Measurements from ENCODE around the gene GET3.

Gene GET3

DNA sequence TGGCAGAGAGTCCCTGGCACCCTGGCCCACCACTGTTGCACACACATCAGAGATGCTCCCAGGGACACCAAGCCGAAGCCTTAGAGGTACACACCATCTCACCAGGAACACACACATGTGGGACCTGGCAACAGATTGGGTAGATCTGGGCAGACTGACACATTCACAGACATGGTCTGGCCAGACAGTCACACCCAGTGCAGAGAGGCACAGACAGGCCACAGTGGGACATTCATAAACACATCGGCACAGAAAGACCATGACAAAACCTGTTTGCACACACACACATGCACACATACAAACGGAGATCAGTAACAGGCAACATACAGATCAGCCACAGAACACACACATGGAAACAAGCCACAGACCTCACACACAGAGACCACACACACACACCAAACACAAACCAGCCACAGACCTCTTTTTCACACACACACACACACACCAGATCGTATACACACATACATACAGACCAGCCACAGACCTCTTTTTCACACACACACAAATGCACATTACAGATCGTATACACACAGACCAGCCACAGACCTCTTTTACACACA, 47.7 kb downstream of the GET3 start:
- no peaks in the 10 kb centered on the region for H3K9me3 ChIP-seq (ENCODE audit: control insufficient read depth, insufficient read depth, low read length)
- no peaks in the 10 kb centered on the region for H3K36me3 ChIP-seq (ENCODE audit: control insufficient read depth, insufficient read depth, low read length)
- no peak overlapping the region for H3K9ac ChIP-seq (ENCODE audit: low read depth, low read length)
- peaks cover 11% of the 10 kb centered on the region for H3K4me1 ChIP-seq (ENCODE audit: control insufficient read depth, insufficient read depth, low read length)
- no peak overlapping the region for H3K4me3 ChIP-seq (ENCODE audit: low read depth, low read length)
- no peaks in the 10 kb centered on the region for H3K27me3 ChIP-seq (ENCODE audit: control insufficient read depth, insufficient read depth, low read length)

GRCh38 chr19:12785431-12786031, 48.2 kb downstream of the GET3 start:
- Histone ChIP-seq H3K9ac (ENCODE audit: low read depth, low read length) (no peak overlapping the region), H3K9me3 (ENCODE audit: control insufficient read depth, insufficient read depth, low read length) (no peaks in the 10 kb centered on the region), H3K36me3 (ENCODE audit: control insufficient read depth, insufficient read depth, low read length) (no peaks in the 10 kb centered on the region), H3K27me3 (ENCODE audit: control insufficient read depth, insufficient read depth, low read length) (no peaks in the 10 kb centered on the region), H3K4me3 (ENCODE audit: low read depth, low read length) (no peak overlapping the region), H3K4me1 (ENCODE audit: control insufficient read depth, insufficient read depth, low read length) (peaks cover 14% of the 10 kb centered on the region)

GRCh38 chr19:12786141-12786870, 49.0 kb downstream of the GET3 start:
- Histone ChIP-seq H3K9ac (ENCODE audit: low read depth, low read length) (no peak overlapping the region), H3K27me3 (ENCODE audit: control insufficient read depth, insufficient read depth, low read length) (peaks cover 3% of the 10 kb centered on the region), H3K9me3 (ENCODE audit: control insufficient read depth, insufficient read depth, low read length) (no peaks in the 10 kb centered on the region), H3K36me3 (ENCODE audit: control insufficient read depth, insufficient read depth, low read length) (no peaks in the 10 kb centered on the region), H3K4me3 (ENCODE audit: low read depth, low read length) (no peak overlapping the region), H3K4me1 (ENCODE audit: control insufficient read depth, insufficient read depth, low read length) (peaks cover 17% of the 10 kb centered on the region)

- no peak overlapping the region for H3K9ac ChIP-seq (ENCODE audit: low read depth, low read length)
- peaks cover 17% of the 10 kb centered on the region for H3K4me1 ChIP-seq (ENCODE audit: control insufficient read depth, insufficient read depth, low read length)
- no peaks in the 10 kb centered on the region for H3K36me3 ChIP-seq (ENCODE audit: control insufficient read depth, insufficient read depth, low read length)
- peaks cover 3% of the 10 kb centered on the region for H3K27me3 ChIP-seq (ENCODE audit: control insufficient read depth, insufficient read depth, low read length)
- H3K9me3 ChIP-seq (ENCODE audit: control insufficient read depth, insufficient read depth, low read length), result no peaks in the 10 kb centered on the region
- no peak overlapping the region for H3K4me3 ChIP-seq (ENCODE audit: low read depth, low read length)
Measured at GRCh38 chr19:12786952-12787351, 49.7 kb downstream of the GET3 start.

- Histone ChIP-seq H3K27me3 (ENCODE audit: control insufficient read depth, insufficient read depth, low read length) (peaks cover 3% of the 10 kb centered on the region), H3K9me3 (ENCODE audit: control insufficient read depth, insufficient read depth, low read length) (no peaks in the 10 kb centered on the region), H3K36me3 (ENCODE audit: control insufficient read depth, insufficient read depth, low read length) (no peaks in the 10 kb centered on the region), H3K9ac (ENCODE audit: low read depth, low read length) (no peak overlapping the region), H3K4me3 (ENCODE audit: low read depth, low read length) (no peak overlapping the region), H3K4me1 (ENCODE audit: control insufficient read depth, insufficient read depth, low read length) (peaks cover 17% of the 10 kb centered on the region)
Measured at GRCh38 chr19:12787458-12787857, 50.2 kb downstream of the GET3 start.

GRCh38 chr19:12788042-12788681, 50.9 kb downstream of the GET3 start:
- H3K36me3 ChIP-seq (ENCODE audit: control insufficient read depth, insufficient read depth, low read length), result no peaks in the 10 kb centered on the region
- H3K4me3 ChIP-seq (ENCODE audit: low read depth, low read length), result no peak overlapping the region
- peaks cover 3% of the 10 kb centered on the region for H3K27me3 ChIP-seq (ENCODE audit: control insufficient read depth, insufficient read depth, low read length)
- no peaks in the 10 kb centered on the region for H3K9me3 ChIP-seq (ENCODE audit: control insufficient read depth, insufficient read depth, low read length)
- H3K4me1 ChIP-seq (ENCODE audit: control insufficient read depth, insufficient read depth, low read length), result peaks cover 17% of the 10 kb centered on the region
- no peak overlapping the region for H3K9ac ChIP-seq (ENCODE audit: low read depth, low read length)

GRCh38 chr19:12788682-12789097, 51.4 kb downstream of the GET3 start:
- Histone ChIP-seq H3K4me1 (ENCODE audit: control insufficient read depth, insufficient read depth, low read length) (peaks cover 14% of the 10 kb centered on the region), H3K4me3 (ENCODE audit: low read depth, low read length) (peak overlapping the region; percentile 53), H3K36me3 (ENCODE audit: control insufficient read depth, insufficient read depth, low read length) (no peaks in the 10 kb centered on the region), H3K27me3 (ENCODE audit: control insufficient read depth, insufficient read depth, low read length) (peaks cover 3% of the 10 kb centered on the region), H3K9ac (ENCODE audit: low read depth, low read length) (no peak overlapping the region), H3K9me3 (ENCODE audit: control insufficient read depth, insufficient read depth, low read length) (no peaks in the 10 kb centered on the region)

- no peaks in the 10 kb centered on the region for H3K36me3 ChIP-seq (ENCODE audit: control insufficient read depth, insufficient read depth, low read length)
- H3K9me3 ChIP-seq (ENCODE audit: control insufficient read depth, insufficient read depth, low read length), result no peaks in the 10 kb centered on the region
- peaks cover 3% of the 10 kb centered on the region for H3K27me3 ChIP-seq (ENCODE audit: control insufficient read depth, insufficient read depth, low read length)
- peak overlapping the region; percentile 53 for H3K4me3 ChIP-seq (ENCODE audit: low read depth, low read length)
- no peak overlapping the region for H3K9ac ChIP-seq (ENCODE audit: low read depth, low read length)
- H3K4me1 ChIP-seq (ENCODE audit: control insufficient read depth, insufficient read depth, low read length), result peaks cover 15% of the 10 kb centered on the region
Measured at GRCh38 chr19:12789098-12789903, 52.0 kb downstream of the GET3 start.

GRCh38 chr19:12789904-12790619, 52.8 kb downstream of the GET3 start:
- peak overlapping the region; percentile 87 for H3K4me3 ChIP-seq (ENCODE audit: low read depth, low read length)
- no peaks in the 10 kb centered on the region for H3K36me3 ChIP-seq (ENCODE audit: control insufficient read depth, insufficient read depth, low read length)
- H3K9me3 ChIP-seq (ENCODE audit: control insufficient read depth, insufficient read depth, low read length), result no peaks in the 10 kb centered on the region
- peaks cover 14% of the 10 kb centered on the region for H3K4me1 ChIP-seq (ENCODE audit: control insufficient read depth, insufficient read depth, low read length)
- peaks cover 3% of the 10 kb centered on the region for H3K27me3 ChIP-seq (ENCODE audit: control insufficient read depth, insufficient read depth, low read length)
- H3K9ac ChIP-seq (ENCODE audit: low read depth, low read length), result no peak overlapping the region

DNA sequence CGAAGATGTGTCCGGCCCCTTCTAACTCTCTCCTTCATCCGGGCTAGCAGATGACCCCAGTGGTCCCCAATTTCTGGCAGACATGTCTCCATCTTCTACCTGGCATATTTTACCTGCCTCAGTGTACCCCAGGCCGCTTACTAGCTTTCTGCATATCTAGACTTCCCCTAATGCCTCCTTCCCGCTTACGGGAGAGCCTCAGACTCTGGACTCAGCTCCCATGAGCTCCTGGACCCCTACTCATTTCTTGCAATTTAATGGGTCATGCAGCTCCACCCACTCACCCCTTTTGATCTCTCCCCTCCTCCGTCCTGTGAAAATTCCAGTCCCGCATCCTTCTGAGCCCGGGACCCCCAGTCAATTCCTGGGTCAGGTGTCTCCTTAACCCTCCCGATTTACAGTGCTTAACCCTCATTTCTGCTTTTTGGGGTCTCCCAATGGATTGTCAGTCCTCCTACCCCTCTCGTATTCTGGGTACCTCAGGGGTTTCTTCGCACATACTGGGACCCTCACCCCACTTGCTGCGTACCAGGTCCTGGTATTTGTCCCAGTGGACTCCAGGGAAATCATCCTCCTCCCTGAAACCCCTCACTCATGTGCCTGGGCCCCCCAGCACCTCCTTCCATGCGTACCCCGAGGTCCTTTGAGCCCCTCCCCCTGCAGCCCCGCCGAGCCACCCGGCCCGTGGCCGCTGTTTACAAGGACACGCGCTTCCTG, 53.5 kb downstream of the GET3 start:
- H3K9ac ChIP-seq (ENCODE audit: low read depth, low read length), result no peak overlapping the region
- H3K4me3 ChIP-seq (ENCODE audit: low read depth, low read length), result peak overlapping the region; percentile 87
- peaks cover 16% of the 10 kb centered on the region for H3K4me1 ChIP-seq (ENCODE audit: control insufficient read depth, insufficient read depth, low read length)
- H3K9me3 ChIP-seq (ENCODE audit: control insufficient read depth, insufficient read depth, low read length), result no peaks in the 10 kb centered on the region
- H3K27me3 ChIP-seq (ENCODE audit: control insufficient read depth, insufficient read depth, low read length), result peaks cover 3% of the 10 kb centered on the region
- H3K36me3 ChIP-seq (ENCODE audit: control insufficient read depth, insufficient read depth, low read length), result no peaks in the 10 kb centered on the region

Measured in iPS-15b (cell line).